Breast epithelium (tissue), 4 donors: ENCODE data around the gene PEF1. TPM values are rescaled to one million over a fixed set of nuclear protein-coding genes. Genes with fewer than 3 reads are reported as not detected.
A peak's percentile ranks its signal among the peaks of the same experiment; 100 is the strongest.

Experiments
- DNase-seq, 2 donors: peaks; one replicate each; pipeline ENCODE4 v3.0.0-alpha.2; 2019; ENCODE audit warnings: low spot score in 2 of 2
- H3K27ac ChIP-seq, 2 donors: fragments of 200-600 bp; sonication (generic) in 1 of 2; one replicate each; pipeline ENCODE4 v1.5.1; 2016 to 2019; ENCODE audit warnings: mild to moderate bottlenecking in 1 of 2
- H3K27me3 ChIP-seq, 2 donors: fragments of 200-600 bp; sonication (generic) in 1 of 2; one replicate each; pipeline versions ENCODE4 v1.5.1 to v1.6.0; 2017 to 2019; ENCODE audit warnings: control low read depth in 1 of 2, mild to moderate bottlenecking in 1 of 2
- H3K36me3 ChIP-seq: fragments of 200-600 bp; one replicate; pipeline ENCODE4 v1.5.1; 2019
- H3K4me1 ChIP-seq, 2 donors: fragments of 200-600 bp; sonication (generic); one replicate each; pipeline ENCODE4 v1.5.1; 2016 to 2019; ENCODE audit warnings: control low read depth in 1 of 2
- H3K4me3 ChIP-seq, 3 donors: fragments of 200-600 bp; sonication (generic); 1 replicate in 2 of 3; 2 replicates in 1 of 3; pipeline ENCODE4 v1.5.1; 2016 to 2019; ENCODE audit warnings: mild to moderate bottlenecking in 3 of 3, moderate library complexity in 2 of 3
- H3K9me3 ChIP-seq, 2 donors: fragments of 200-600 bp; sonication (generic) in 1 of 2; one replicate each; pipeline ENCODE4 v1.5.1; 2016 to 2019; ENCODE audit warnings: control low read depth in 1 of 2
- POLR2A ChIP-seq: fragments of 450-650 bp; IDR thresholded peaks from one replicate; pipeline ENCODE4 v1.6.1; 2016; ENCODE audit warnings: antibody characterized with exemption, mild to moderate bottlenecking, moderate library complexity
- POLR2AphosphoS5 ChIP-seq, 3 donors: sonication (generic); formaldehyde crosslinking; IDR thresholded peaks; one replicate each; pipeline ENCODE4 v1.6.1; 2017; ENCODE audit warnings: antibody characterized with exemption in 3 of 3
- intact Hi-C: fragments of 100-400 bp; cut with DNase I; formaldehyde crosslinking; loops from one replicate; pipeline ENCODE4 v1.15.1; 2023; ENCODE audit warnings: low total_unique reads
- total RNA-seq, 3 donors: library from RNA; depleted of rRNA; stranded (reverse); fragments of >200 nt; gene quantifications; one replicate each; pipeline ENCODE4 v1.1.0, GENCODE V29; 2016
- TF ChIP-seq, protein P1 (sequence below), 3 donors: fragments of 450-650 bp; IDR thresholded peaks; one replicate each; pipeline ENCODE4 v1.5.1; 2016 to 2017; ENCODE audit warnings: antibody characterized with exemption in 3 of 3, mild to moderate bottlenecking in 3 of 3, moderate library complexity in 3 of 3

The PEF1 gene
- total RNA-seq, 3 donors from 2014 or later, result 67.8 to 84.9 (median 70.1) TPM

- Histone ChIP-seq H3K27ac (no peak overlapping the region), H3K9me3 (no peaks in the 10 kb centered on the region), H3K4me1 (peaks cover 9 to 21% of the 10 kb centered on the region in 2 donors), H3K4me3 (no peak overlapping the region), H3K36me3 (no peaks in the 10 kb centered on the region), H3K27me3 (no peaks in the 10 kb centered on the region)
- intact Hi-C loops, result no loop called here
- TF ChIP-seq POLR2AphosphoS5 (IDR thresholded peaks at IDR 0.05) (no peak), POLR2A (no peak)
- TF ChIP-seq, protein P1, sequence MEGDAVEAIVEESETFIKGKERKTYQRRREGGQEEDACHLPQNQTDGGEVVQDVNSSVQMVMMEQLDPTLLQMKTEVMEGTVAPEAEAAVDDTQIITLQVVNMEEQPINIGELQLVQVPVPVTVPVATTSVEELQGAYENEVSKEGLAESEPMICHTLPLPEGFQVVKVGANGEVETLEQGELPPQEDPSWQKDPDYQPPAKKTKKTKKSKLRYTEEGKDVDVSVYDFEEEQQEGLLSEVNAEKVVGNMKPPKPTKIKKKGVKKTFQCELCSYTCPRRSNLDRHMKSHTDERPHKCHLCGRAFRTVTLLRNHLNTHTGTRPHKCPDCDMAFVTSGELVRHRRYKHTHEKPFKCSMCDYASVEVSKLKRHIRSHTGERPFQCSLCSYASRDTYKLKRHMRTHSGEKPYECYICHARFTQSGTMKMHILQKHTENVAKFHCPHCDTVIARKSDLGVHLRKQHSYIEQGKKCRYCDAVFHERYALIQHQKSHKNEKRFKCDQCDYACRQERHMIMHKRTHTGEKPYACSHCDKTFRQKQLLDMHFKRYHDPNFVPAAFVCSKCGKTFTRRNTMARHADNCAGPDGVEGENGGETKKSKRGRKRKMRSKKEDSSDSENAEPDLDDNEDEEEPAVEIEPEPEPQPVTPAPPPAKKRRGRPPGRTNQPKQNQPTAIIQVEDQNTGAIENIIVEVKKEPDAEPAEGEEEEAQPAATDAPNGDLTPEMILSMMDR (IDR thresholded peaks at IDR 0.05), result no peak
- no peak for DNase-seq
These were observed 21.3 kb downstream of the PEF1 start for GRCh38 chr1:31623365-31623764.

DNA sequence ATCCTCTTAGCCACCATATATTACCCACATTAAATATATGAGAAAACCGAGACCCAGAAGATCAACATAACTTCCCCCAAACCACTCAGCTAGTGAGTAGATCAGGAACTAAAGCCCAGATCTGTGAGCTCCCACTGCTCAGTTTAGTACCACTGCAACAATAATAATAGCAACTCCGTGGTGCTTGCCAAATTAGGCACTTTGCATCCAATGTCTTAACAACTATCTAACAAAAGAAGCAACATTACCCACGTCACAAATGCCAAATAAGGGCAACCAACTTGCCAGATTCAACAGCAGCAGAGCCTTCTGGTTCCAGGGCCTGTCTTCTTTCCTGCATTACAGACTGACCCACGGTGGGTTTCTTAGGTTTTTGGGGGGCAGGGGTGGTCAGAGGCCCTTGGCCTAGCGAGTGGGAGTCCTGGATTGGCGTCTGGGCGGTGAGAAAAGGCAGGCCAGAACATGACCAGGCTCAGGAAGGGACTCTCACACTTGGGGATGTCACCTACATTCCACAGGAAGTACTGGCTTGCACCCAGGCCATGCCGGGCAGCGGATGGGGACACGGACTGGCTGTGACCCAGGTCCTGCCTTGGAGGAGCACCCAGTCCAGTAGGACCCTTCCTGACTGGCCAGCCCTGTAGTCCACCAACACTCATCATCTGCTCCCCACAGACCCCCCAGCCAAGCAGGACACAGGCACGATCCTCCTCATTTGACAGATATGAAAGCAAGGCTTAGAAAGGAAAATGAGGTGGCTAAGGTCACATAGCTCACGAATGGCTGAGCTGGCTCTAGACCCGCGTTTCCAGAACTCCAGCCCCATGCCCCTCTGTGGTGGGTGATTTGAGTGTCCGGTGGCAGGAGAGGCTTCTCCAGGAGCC lies 22.6 kb downstream of the PEF1 start:
- H3K27me3 ChIP-seq, result peaks cover 0 to 12% of the 10 kb centered on the region in 2 donors
- no peaks in the 10 kb centered on the region for H3K9me3 ChIP-seq
- intact Hi-C loops, result no loop called here
- peak overlapping the region in 1 of 2 donors; percentile 11 for H3K27ac ChIP-seq
- TF ChIP-seq POLR2AphosphoS5 (IDR thresholded peaks at IDR 0.05) (no peak), POLR2A (no peak)
- TF ChIP-seq, protein P1 (IDR thresholded peaks at IDR 0.05), result no peak
- peaks cover 12 to 18% of the 10 kb centered on the region in 2 donors for H3K4me1 ChIP-seq
- DNase-seq, result peak in 1 of 2 donors; percentile 72
- H3K36me3 ChIP-seq, result no peaks in the 10 kb centered on the region
- H3K4me3 ChIP-seq, result no peak overlapping the region

DNA sequence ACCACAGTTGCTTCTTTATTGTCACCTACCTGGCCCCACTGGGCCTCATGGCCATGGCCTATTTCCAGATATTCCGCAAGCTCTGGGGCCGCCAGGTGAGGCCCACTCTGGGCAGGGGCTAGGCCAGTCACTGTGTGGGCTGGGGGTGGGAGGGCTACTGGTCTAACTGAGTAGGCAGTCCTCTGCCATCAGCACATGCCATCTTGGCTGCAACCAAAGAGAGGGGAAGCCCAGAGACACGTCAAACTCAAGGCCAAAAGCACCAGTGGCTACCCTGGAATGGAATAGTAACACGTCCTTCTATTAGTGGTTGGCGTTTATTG lies 23.2 kb downstream of the PEF1 start:
- H3K4me3 ChIP-seq, result no peak overlapping the region
- H3K27ac ChIP-seq, result peak overlapping the region in 1 of 2 donors; percentile 25
- TF ChIP-seq, protein P1 (IDR thresholded peaks at IDR 0.05), result no peak
- TF ChIP-seq POLR2AphosphoS5 (IDR thresholded peaks at IDR 0.05) (no peak), POLR2A (no peak)
- no peaks in the 10 kb centered on the region for H3K9me3 ChIP-seq
- H3K36me3 ChIP-seq, result no peaks in the 10 kb centered on the region
- DNase-seq, result peak in 1 of 2 donors; percentile 13
- intact Hi-C loops, result no loop called here
- H3K27me3 ChIP-seq, result peaks cover 0 to 18% of the 10 kb centered on the region in 2 donors
- peaks cover 5 to 12% of the 10 kb centered on the region in 2 donors for H3K4me1 ChIP-seq

DNA sequence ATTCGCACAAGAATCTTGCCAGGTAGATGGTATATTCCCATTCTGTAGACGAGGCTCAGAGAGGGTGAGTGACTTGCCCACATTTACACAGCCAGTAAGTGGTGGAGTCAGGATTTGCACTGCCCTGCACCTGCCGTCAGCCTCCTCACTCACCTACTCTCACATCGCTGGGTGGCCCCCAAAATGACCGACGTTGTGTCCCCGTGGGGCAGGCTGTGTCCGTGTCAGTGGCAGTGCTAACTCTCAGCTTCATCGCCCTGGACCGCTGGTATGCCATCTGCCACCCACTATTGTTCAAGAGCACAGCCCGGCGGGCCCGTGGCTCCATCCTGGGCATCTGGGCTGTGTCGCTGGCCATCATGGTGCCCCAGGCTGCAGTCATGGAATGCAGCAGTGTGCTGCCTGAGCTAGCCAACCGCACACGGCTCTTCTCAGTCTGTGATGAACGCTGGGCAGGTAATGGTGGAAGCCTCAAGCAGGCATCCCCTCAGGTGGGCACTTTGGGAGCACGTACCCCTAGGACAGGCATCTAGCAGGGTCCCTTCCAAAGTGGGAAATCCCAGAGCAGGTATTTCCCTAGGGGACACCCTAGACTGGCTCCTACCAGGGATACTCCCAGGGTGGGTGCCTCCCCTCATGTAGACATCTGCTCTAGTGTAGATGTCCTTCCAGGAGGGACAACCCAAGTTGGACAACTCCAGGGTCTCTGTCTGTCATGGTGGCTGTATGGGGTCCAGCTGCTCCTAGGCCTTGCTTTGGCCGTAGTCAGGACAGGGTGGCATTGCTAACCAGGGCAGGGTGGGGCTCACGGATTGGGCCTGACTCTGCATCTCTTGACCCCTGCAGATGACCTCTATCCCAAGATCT lies 23.8 kb downstream of the PEF1 start:
- no peaks in the 10 kb centered on the region for H3K36me3 ChIP-seq
- H3K4me1 ChIP-seq, result peaks cover 0 to 9% of the 10 kb centered on the region in 2 donors
- no peak for TF ChIP-seq POLR2AphosphoS5 (IDR thresholded peaks at IDR 0.05)
- TF ChIP-seq, protein P1 (IDR thresholded peaks at IDR 0.05), result no peak
- intact Hi-C loops, result no loop called here
- H3K9me3 ChIP-seq, result no peaks in the 10 kb centered on the region
- no peak overlapping the region for H3K27ac ChIP-seq
- DNase-seq, result peak in 1 of 2 donors; percentile 19
- H3K4me3 ChIP-seq, result no peak overlapping the region
- H3K27me3 ChIP-seq, result peaks cover 0 to 19% of the 10 kb centered on the region in 2 donors
